K562 (cell line): ENCODE measurements around the gene EN1. TPM values are rescaled to one million over a fixed set of nuclear protein-coding genes. Genes with fewer than 3 reads are reported as not detected.

Experiments
- MEIS2 ChIP-seq: fragments of 450-650 bp; IDR thresholded peaks from 2 replicates; pipeline ENCODE4 v1.6.1; 2014; ENCODE audit warnings: mild to moderate bottlenecking; ENCODE audit not compliant: partially characterized antibody
- RAD21 ChIP-seq, 2 experiments: fragments of 250-450 bp in 1 of 2; fragments of 450-650 bp in 1 of 2; sonication (Bioruptor Pico) in 1 of 2; formaldehyde crosslinking in 1 of 2; IDR thresholded peaks in 1 of 2; conservative IDR thresholded peaks in 1 of 2; 2 replicates each; pipeline versions ENCODE4 v1.4.0 to v1.8.0; 2020 to 2022; ENCODE audit warnings: mild to moderate bottlenecking in 2 of 2, moderate library complexity in 1 of 2
- RB1 ChIP-seq: fragments of 450-650 bp; IDR thresholded peaks from 2 replicates; pipeline ENCODE4 v1.6.1; 2017; ENCODE audit warnings: low read depth, mild to moderate bottlenecking
- STAT5B ChIP-seq: fragments of 250-450 bp; sonication (Bioruptor Pico); IDR thresholded peaks from 2 replicates; pipeline ENCODE4 v1.8.0; 2021; ENCODE audit warnings: mild to moderate bottlenecking, inconsistent platforms
- TBP ChIP-seq: optimal IDR thresholded peaks from 2 replicates; pipeline ENCODE3; 2011; ENCODE audit warnings: low read depth, low read length, improper control_type of control experiment
- TCF7 ChIP-seq: sonication (generic); IDR thresholded peaks from 2 replicates; pipeline ENCODE4 v1.6.1; 2016; ENCODE audit warnings: antibody characterized with exemption, borderline replicate concordance
- polyA plus RNA-seq, 8 experiments: library from polyadenylated mRNA; depleted of rRNA in 4 of 8; stranded (reverse) in 5 of 8; unstranded in 3 of 8; fragments of >200 nt; fragmentation: Nextera tagmentation in 2 of 8; fragmentation: Illumina TruSeq in 1 of 8; extraction: Ambion mirVana in 2 of 8; extraction: Trizol in 1 of 8; gene quantifications; 2 replicates each; pipeline versions ENCODE4 v1.2.1 to v1.2.3, GENCODE V29; 2011 to 2014; ENCODE audit warnings: inconsistent platforms in 1 of 8, missing spikeins in 1 of 8
- total RNA-seq, 7 experiments: library from RNA; depleted of rRNA in 6 of 7; stranded (reverse); fragments of >200 nt in 6 of 7; fragmentation: Illumina TruSeq in 2 of 7; extraction: Trizol in 2 of 7; gene quantifications; 2 replicates each; pipeline versions ENCODE4 v1.2.1 to v1.2.3, GENCODE V29; 2011 to 2021; ENCODE audit warnings: low replicate concordance in 1 of 7
- TF ChIP-seq, protein P1 (sequence below), 2 experiments: fragments of 450-650 bp; formaldehyde crosslinking in 1 of 2; IDR thresholded peaks; 2 replicates each; pipeline versions ENCODE4 v1.4.0 to v1.6.1; 2014 to 2020; ENCODE audit warnings: mild to moderate bottlenecking in 2 of 2, borderline replicate concordance in 1 of 2, low read depth in 1 of 2
- TF ChIP-seq, protein P2 (sequence below): fragments of 250-450 bp; sonication (Bioruptor Pico); IDR thresholded peaks from 2 replicates; pipeline ENCODE4 v1.5.0; 2021
- TF ChIP-seq, protein P3 (sequence below): fragments of 450-650 bp; conservative IDR thresholded peaks from 2 replicates; pipeline ENCODE4 v1.6.1; 2016; ENCODE audit warnings: missing genetic modification characterization, low read depth, mild to moderate bottlenecking, missing compliant biosample characterization, moderate library complexity

EN1 gene
- total and polyA plus RNA-seq, 9 of the 15 experiments (the other 6 are each of a cell fraction or from before 2014, with no cell fraction given) = 0.06 to 2.0 (median 0.51) TPM

DNA sequence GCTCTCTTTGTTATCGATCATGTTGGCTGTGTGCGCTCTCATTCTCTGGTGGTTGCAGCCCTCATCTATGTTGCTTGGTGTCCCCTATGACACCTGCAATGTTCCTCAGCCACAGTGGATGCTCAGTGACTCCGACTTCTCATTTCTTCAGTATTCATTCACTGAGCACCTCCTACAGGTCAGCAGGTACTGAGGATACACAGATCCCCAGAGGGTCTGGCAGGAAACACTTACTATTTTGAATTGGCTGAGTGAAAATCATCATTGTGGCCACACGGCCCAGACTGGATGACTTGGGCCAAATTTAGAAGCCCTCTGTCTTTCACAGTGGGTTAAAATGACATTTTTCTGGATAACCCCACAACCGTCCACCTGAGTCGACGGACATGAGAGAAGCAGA lies 32.1 kb downstream of the EN1 start (continued):
- TF ChIP-seq, protein P1, sequence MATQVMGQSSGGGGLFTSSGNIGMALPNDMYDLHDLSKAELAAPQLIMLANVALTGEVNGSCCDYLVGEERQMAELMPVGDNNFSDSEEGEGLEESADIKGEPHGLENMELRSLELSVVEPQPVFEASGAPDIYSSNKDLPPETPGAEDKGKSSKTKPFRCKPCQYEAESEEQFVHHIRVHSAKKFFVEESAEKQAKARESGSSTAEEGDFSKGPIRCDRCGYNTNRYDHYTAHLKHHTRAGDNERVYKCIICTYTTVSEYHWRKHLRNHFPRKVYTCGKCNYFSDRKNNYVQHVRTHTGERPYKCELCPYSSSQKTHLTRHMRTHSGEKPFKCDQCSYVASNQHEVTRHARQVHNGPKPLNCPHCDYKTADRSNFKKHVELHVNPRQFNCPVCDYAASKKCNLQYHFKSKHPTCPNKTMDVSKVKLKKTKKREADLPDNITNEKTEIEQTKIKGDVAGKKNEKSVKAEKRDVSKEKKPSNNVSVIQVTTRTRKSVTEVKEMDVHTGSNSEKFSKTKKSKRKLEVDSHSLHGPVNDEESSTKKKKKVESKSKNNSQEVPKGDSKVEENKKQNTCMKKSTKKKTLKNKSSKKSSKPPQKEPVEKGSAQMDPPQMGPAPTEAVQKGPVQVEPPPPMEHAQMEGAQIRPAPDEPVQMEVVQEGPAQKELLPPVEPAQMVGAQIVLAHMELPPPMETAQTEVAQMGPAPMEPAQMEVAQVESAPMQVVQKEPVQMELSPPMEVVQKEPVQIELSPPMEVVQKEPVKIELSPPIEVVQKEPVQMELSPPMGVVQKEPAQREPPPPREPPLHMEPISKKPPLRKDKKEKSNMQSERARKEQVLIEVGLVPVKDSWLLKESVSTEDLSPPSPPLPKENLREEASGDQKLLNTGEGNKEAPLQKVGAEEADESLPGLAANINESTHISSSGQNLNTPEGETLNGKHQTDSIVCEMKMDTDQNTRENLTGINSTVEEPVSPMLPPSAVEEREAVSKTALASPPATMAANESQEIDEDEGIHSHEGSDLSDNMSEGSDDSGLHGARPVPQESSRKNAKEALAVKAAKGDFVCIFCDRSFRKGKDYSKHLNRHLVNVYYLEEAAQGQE (IDR thresholded peaks at IDR 0.05; ENCODE audit: borderline replicate concordance) = peak; percentile 29; the same call in 1 of the 2 replicates
- TF ChIP-seq, protein P1 (CRISPR knock-in tag; IDR thresholded peaks at IDR 0.05; ENCODE audit: low read depth) = no peak
- TF ChIP-seq, protein P2, sequence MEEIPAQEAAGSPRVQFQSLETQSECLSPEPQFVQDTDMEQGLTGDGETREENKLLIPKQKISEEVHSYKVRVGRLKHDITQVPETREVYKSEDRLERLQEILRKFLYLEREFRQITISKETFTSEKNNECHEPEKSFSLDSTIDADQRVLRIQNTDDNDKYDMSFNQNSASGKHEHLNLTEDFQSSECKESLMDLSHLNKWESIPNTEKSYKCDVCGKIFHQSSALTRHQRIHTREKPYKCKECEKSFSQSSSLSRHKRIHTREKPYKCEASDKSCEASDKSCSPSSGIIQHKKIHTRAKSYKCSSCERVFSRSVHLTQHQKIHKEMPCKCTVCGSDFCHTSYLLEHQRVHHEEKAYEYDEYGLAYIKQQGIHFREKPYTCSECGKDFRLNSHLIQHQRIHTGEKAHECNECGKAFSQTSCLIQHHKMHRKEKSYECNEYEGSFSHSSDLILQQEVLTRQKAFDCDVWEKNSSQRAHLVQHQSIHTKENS = no peak
- TF ChIP-seq TCF7 = no peak
- TF ChIP-seq MEIS2 = no peak
- TF ChIP-seq RAD21 (CRISPR knock-in tag; conservative IDR thresholded peaks at IDR 0.05 in 1 of 2, IDR thresholded peaks at IDR 0.05 in 1 of 2) = peak in 1 of 2 experiments; percentile 47; a peak in 2 of 4 replicates
- no peak for TF ChIP-seq RB1
- TF ChIP-seq STAT5B (CRISPR knock-in tag) = no peak
- TF ChIP-seq, protein P3, sequence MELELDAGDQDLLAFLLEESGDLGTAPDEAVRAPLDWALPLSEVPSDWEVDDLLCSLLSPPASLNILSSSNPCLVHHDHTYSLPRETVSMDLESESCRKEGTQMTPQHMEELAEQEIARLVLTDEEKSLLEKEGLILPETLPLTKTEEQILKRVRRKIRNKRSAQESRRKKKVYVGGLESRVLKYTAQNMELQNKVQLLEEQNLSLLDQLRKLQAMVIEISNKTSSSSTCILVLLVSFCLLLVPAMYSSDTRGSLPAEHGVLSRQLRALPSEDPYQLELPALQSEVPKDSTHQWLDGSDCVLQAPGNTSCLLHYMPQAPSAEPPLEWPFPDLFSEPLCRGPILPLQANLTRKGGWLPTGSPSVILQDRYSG = no peak
- no peak for TF ChIP-seq TBP
